Measurements from ENCODE around the gene CHD6.
A peak's percentile ranks its signal among the peaks of the same experiment; 100 is the strongest.

Gene CHD6

DNA sequence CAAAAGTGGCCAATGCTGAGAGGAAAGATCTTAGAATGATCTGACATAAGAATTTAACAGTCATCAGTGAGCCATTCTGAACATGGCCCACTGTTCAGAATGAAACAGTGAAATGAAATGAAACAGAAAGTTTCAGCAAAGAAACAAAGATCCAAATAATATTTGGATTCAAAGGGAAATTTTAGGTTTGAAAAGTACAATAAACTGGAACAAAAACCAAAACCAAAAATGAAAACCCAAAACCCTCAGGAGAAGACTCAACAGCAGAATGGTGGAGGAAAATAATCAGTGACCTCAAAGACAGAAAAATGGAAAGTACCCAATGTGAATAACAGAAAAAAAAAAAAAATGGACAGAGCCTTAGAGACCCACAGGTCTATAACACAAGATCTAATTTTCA, 185.4 kb downstream of the CHD6 start:
- no peak for DNase-seq (ENCODE audit: low spot score)

DNA sequence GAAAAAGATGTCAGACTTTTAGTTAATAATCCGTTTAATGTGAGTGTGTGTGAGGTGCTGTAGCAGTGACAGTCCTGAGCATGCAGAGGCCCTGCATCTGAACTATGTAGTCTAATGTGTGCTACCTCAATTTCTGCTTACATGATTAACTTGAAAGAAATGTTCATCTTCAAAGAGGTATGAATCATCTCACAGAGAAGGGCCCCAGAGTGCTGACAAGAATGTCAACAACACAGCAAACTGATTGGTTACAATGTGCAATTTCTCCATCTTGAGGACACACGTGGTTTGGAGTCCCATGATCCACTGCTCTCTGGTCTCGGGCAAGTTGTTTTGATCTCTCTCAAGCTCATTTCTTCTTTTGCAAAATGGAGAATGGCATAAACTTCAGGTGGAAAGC, 189.9 kb downstream of the CHD6 start:
- DNase-seq (ENCODE audit: low spot score) = no peak

DNA sequence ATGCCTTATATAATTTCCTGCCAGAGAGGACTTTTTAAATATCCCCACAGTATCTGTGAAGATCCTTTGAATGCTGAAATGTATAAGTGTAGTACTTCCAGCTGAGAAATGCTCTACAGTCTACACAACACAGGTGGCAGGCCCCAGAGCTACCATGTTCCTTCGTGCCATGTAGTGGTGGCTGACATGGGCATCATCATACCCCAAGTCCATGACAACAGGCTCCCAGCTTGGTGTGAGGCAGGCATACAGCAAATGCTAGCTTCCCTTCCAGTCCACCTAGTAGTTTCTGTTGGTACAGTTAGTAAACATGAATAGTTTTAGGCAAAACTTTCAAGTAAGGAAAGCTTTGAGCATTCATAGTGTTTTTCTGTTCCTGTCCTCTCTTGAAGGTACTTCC, 190.3 kb downstream of the CHD6 start:
- no peak for DNase-seq (ENCODE audit: low spot score)

DNA sequence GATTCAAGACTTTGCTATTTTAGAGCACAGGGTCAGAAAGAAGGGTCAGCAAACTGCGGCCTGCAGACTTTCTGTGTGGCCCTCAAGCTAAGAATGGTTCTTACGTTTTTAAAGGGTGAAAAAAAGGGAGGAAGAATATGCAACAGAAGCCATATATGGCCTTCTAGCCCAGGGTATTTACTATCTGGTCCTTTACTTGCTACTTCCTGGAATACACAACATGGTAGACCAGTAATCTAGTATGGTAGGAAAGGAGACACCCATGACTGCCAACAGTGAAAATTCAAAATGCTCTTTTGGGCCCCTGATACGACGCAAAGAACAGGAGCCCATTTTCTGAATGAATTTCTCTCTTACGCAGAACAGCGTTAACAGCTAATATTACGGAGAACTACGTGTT, 191.2 kb downstream of the CHD6 start:
- DNase-seq (ENCODE audit: low spot score) = no peak

DNA sequence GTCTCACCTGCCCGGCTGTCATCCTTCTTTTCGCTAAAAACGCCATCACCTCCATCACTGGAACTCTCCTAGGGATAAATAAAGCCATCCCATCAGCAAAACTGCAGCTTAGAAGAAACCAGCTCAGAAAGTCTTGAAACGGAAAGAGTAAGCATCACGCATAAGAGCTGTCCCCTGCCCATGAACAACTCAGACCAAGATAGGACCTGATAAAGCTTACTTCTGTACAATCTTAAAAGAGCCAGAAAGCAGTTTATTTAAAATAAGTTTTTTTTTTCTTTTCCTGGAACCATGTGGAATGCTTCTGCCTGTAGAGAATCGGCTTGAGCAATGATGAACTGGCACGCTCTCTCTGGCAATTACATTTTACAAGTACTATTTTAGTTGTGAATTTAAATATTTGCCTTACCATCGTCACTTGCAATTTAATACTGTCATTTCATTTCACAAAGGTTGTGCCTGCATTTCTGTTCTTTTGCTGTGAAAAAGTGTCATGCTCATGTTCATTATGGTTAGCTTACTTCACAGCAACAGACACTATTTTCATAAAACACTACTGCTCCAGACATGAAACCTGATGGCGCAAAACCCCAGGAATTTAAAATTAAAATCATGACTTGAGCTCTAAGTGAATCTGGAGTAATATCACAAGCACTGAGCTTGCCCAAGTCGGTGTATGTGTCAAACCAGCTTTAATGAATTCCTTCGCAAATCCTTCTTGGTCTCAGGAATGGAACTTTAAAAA, 191.9 kb downstream of the CHD6 start:
- no peak for DNase-seq (ENCODE audit: low spot score)

DNA sequence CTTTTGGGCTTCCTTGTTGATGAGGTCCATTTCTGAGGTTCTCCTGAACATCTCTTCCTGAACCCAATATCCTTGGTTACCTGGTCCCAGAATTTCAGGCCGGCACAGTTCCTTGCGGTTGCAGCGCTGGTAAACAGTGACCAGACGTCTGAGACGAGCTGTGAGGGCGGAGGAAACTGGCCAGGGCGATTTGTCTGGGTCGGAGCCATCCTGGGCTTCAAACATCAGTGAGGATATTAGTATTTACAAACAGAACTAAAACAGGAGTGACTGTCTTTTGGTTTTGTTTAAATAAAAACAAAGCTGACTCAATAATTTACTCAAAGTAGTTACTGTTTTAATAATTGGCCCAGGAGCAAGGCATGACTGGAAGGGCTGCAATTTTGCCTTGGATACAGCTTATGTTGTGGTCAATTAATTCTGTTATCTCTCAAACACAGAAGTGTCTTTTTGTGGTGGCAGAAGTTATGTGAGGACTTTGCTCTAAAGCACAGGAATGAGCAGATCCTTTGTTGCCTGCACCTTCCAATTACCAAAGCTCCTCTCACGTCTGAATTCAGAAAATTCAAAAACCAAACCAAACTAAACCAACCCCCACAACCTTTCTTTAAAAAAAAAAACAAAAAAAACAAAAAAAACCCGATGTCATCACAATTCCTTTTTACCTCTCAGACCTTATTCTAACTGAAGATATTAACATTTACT, 192.8 kb downstream of the CHD6 start:
- DNase-seq (ENCODE audit: low spot score) = no peak

DNA sequence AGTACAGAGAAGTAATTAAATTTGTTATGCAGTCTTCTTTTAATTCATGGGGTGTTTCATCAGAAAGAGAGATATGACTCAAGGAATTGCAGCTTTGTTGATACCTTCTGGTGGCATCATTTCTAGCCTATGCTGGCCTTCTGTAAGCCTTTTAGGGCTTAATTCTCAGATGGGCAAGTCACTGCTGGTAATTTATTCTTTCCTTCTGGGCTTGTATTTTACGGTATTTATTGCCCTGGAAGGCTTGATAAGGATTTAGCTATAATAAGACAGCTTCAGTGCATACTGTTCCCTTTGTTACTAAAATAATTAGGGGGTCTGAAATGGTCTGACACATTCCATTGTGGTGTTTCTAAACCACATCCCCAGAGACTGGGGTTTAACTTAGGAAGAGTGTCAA, 193.6 kb downstream of the CHD6 start:
- no peak for DNase-seq (ENCODE audit: low spot score)

DNA sequence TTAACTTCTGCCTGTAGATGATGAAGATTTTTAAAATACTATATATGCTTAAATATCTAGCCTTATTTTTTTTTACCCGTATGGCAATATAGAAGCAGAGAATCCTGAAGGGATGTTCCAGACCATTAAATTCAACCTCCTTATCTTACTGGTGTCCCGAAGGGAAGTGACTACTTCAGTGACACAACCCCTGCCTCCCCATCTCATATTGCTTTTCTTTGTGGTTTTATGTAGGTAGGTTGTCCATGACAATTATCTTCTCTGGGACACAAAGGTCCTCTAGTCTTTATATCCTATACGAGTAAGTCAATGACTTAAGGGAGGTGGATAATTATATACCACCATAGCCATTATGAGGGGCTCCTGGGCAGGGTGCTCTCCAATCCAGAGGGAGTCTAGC, 194.2 kb downstream of the CHD6 start:
- DNase-seq (ENCODE audit: low spot score) = no peak

DNA sequence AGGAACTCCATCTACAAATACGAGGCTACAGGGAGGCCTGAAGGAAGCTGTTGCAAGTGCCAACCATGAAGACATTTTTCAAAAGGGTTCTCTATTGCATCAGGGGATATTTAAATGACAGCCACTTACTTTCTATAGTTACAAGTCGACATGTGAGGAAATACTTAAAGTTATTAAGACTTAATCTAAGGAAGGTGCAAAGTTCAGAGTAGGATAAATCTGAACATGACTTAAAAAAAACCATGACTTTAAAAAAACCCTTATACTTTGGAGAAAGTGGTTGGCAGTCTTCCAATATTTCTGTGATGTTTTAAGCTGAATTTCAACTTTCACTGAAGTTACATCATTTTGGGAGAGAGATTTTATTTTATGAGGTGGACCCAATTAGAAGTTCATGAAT, 195.2 kb downstream of the CHD6 start:
- no peak for DNase-seq (ENCODE audit: low spot score)

DNA sequence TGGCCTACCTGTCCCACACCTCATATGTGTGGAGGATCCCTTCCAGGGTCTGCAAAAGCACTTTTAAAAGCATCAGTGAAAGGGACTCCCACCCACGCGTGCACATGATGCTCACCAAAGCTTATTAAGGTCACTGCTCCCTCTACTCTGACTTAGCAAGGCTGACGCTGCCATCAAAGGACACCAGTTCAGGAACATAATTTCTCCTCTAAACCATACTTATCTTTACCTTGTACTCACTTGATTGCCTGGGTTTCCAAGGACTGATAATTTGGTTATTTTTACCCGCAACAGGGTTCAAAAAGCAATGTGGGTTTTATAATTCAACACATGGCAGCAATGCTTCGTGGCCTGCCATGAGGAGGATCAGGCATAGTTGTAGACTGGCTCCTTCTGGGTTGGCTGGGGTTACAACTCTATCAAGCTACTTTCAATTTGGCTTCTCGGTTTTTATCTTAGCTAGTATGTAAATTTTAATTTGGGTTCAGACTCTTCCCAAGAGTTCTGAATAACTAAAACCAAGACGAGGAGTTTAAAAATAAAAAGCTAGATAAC, 199.4 kb downstream of the CHD6 start:
- no peak for DNase-seq (ENCODE audit: low spot score)

DNA sequence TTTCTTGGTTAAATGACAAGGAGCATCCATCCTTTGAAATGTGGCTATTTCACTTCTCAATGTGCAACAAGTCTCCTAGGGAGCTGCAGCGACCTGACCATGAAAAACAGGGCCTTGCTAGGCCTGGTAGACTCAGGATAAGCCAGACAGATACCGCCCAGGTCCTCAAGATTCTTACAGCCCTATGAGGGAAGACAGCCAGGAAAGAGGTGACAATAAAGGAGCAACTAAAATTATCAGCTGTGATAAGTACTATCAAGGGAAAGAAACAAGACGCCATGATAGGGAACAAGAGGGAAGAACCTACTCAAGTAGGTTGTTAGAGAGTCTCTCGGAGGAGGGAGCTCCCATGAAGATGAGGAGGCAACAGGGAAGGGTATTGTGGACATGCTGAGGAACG, 200.1 kb downstream of the CHD6 start:
- no peak for DNase-seq (ENCODE audit: low spot score)

DNA sequence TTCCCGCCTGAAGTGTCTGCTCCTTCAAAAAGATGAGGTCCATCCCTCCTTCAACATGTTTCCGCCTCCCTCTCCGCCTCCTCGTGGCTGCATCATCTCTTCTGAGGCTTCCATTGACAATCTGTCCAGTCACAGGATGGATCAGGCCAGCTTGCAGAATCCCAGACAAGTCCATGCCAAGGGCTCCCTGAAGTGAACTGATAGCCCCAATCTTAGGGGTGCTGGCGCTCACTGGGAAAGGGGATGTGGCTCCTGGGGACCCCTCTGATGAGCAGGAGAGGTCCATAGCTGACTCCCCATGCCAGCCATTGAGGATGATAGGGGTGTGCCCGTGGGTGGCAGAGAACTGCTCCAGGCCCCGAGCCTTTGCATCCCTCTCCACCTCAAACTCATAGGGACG, 203.0 kb downstream of the CHD6 start:
- no peak for DNase-seq (ENCODE audit: low spot score)

DNA sequence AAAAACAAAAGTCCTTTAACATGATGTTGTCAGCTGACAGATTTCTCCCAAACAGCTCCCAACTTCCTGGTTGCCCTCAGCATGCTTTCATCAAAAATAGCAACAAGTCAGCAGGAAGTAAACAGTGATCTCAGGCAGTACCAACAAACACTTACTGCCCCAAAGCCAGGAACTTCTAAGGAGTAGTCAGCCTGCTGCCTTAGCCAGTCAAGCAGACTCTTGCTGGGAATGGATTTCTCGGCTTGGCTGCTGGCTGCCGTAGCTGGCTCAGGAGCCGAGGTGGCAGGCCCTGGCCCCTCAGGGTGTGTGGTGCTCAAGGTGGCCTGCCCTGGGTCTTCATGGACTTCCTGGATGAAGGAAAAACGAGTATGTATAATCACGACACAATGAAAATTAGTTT, 205.0 kb downstream of the CHD6 start:
- no peak for DNase-seq (ENCODE audit: low spot score)

DNA sequence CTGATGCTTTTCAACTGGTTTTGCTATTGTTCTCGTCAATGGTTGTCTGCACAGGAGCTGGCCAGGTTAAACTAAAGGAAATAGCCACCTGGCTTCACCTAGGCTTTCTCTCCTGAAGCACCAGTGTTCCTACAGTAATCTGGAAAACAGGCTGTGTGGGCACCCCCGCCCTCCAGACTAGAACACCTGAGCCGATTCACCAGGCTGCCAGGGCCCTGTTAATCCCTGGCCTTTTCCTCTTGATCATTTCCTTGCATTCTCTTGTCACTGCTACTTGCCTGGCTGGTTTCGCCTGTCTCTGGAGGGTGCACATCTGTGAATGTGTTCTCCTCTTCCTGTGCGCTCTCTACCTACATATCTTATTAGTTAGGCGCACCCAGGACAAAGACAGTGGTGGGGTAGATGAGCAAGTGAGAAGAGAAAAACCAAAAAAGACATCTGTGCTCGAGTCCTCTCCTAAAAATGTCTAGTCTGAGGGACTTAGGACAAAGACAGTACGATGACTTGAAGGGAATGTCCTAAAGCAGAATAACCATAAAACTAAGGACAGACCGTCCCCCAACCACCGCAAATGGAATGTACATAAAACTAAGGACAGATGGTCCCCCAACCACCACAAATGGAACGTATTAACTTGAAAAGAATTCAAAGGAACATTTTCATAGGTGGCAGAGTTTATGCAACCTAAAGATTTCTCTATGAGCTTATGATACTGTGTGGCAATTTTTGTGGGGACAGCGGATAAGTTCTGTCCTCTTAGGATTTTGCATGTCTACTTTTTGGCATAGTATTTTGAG, 205.7 kb downstream of the CHD6 start:
- DNase-seq (ENCODE audit: low spot score) = no peak

DNA sequence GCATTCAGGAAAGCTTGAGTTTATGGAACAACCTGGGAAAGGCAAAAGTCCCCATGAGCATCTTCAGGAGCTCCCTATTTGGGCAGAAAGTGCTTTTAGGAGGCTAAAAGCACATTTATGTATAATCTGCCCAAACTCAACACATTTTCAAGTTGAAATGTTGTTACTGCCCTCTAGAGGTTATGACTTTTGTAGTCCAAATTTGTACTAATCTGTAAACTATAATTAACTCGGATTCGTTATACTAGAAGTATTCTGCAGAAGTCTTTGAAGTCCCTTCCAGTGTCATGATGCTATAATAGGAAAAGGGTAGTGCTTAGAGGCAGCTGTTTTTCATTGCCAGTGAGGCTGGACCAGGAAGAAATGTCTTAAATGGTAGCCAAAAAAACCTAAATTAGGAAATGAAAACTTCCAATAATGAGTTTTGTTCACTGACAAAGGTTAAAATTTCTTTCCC, 206.8 kb downstream of the CHD6 start:
- DNase-seq (ENCODE audit: low spot score) = peak; percentile 60

DNA sequence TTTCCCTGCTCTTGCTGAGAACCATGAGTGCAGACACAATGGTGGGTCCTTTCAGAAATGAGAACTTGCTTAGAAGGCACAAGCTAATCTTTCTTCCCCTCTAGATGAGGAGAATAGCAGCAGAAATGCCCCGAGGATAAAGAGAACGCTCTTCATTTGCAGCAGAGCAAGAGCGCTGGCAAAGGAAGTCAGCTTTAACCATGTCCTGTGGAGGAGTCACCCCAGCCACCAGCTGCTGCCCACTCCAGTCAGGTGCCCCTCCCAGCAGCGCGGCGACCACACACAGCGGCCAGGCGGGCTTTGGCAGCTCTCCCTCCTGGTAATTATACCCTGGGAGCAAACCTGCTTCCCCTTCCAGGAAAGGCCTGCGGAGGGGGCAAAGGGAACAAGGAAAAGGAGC, 209.2 kb downstream of the CHD6 start:
- DNase-seq (ENCODE audit: low spot score) = peak; percentile 17

DNA sequence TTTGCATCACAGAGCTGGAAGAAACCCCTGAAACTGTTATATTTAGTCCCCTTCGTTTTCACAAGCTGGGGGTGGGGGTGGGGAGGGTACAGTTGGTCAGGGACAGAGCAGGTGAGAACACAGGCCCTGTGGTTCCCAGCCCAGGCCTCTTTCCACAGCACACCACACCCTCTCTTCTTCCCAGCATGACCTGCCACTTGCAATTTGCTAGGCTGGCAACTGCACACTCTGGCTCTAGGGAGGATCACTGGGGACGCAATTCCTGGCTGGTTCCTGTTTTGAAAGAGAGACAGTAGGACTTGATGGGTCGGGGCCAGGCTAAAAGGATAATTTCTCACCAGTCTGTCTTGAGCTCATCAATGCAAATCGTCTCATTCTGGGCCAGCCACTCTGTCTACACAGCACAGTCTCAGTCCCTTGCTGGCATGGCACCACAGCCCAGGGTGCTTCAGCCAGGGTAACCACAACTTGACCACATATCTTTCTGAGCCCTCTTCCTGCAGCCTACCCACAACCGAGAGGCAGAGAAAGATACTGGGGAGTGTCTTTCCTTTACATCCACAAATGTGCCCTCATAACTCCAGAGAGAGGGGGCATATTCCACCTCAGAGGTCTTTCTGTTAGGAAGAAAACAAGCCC, 209.9 kb downstream of the CHD6 start:
- no peak for DNase-seq (ENCODE audit: low spot score)

DNA sequence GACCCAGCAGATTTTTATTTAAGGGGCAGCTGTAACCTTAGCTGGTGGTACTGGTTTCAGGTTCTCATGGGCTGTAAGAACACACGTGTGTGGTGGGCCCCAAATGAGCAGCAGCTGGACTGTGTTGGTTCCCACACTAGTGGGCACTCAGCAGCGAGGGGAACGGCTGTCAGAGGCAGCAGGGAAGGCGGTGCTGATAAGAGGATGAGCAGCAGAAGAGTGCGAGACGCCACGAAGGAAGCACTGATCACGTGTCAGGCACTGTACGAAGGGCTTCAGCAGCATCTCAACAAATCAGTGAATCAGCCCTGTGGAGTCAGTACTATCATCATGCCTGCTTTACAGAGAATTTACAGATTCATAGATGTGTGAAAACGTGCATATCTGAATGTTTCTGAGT, 210.6 kb downstream of the CHD6 start:
- DNase-seq (ENCODE audit: low spot score) = no peak

DNA sequence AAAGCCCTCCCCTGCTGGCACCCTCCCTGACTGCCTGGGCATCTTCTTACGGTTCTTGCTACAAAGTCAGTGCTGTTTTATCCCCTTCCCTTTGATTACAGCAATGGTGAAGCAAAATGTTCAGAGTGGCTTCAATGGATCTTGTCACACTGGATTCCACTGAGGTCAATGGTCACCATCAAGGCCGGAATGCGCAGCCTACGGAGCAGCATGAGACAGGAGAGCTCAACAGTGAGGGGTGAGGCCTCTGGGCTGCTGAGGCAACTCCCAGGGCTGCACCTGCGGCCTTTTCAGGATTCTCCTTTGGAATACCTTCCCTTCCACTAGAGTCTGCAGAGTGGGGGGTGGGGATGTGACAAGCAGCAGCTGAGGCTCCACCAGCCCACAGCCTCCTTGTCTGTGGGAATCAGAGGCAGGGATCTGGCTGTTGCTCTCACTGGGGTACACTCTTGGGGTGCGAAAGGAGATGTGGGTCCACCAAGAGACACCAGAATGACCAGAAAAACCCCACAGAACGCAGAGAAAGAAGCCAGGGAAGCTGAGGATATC, 211.2 kb downstream of the CHD6 start:
- no peak for DNase-seq (ENCODE audit: low spot score)

DNA sequence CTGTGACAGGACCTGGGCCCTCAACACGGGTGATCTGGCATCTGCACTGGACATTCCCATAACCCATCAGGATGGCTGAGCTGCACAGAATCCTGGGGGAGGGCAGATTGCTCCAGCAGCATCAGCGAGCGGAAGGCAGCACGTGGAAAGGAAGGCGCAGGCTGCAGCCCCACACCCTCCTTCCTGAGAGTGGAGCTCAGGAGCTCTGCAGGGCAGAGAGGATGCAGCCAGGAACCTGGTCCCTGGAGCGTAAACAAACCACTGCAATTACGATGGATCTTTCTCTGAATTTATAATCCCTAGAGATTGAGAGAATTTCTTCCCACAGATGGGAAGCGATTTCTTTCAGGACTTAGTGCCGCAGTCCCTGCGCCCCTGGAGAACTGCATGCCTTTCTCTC, 211.8 kb downstream of the CHD6 start:
- DNase-seq (ENCODE audit: low spot score) = no peak

DNA sequence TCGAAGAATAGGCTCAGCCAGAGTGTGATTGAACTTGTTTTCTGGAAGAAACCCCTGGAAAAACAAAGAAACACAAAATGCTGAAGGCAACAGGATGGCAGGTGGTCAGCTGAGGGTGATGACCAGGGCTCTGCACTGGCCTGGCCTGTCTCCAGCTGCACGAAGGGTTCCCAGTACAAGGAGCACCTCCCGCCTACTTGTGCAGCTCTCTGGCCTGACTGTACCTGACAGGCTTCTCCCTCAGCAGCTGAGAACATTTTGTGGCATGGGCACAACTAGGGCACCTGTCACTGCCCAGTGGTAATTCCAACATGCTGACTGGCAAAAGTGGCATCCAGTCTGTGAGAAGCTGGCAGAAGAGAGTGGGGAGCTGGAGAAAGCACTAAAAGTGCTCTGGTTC, 212.7 kb downstream of the CHD6 start:
- DNase-seq (ENCODE audit: low spot score) = no peak

DNA sequence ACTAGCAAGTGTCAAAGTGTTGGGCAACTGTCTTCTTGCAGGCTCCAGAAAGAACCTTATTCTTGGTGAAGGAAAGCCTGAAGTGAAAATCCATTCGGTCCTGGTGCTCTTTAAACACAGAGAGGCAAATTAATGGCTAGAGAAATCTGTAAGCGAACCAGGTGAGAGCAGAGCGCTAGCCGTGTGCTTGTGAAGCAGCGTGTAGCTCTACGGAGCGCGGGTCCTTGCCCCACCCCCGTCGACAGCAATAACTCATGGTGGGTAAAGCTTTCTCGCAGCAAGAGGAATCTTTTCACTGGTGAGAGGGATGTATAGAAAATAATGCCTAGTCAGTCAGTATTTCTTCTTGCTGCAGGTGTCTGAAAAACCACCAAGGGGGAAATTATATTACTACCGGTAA, 214.6 kb downstream of the CHD6 start:
- DNase-seq (ENCODE audit: low spot score) = no peak

Measured in pons (tissue), 1 donor.